Measurements from ENCODE around the gene CA10. TPM values are rescaled to one million over a fixed set of nuclear protein-coding genes. Genes with fewer than 3 reads are reported as not detected.

Gene CA10
- total RNA-seq, 1 donor from 2014 or later: 5.0 TPM

DNA sequence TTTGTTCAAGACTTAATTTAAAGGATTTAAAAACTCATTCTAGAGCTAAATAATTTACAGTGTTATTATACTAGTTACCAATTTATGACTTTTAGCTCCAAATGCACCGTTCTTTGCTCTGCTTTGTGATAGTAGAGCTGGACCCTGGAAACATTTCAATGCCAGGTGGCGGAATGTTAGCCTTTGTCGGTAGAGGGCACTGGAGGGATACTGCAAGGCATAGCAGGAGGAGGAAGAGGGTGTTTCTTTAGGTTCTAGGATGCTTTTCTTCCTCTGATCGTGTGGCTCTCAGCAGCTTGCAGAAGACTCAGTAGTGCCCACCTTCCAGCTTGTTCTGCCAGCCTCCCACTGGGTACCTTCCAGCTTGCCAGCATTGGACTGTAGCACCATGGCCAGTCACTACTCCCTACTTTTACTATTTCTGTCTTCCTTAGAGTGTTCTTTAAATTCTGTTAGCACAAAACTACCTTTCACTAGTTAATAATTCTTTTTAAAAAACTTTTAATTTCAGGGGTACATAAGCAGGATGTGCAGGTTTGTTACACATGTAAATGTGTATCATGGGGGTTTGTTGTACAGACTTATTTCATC, 572.9 kb downstream of the CA10 start:
- DNase-seq: no peak

GRCh38 chr17:51580869-51581268, 577.6 kb downstream of the CA10 start:
- no peak for DNase-seq

All from occipital lobe (tissue), 2 donors.